ENCODE data around the gene HINFP.

DNA sequence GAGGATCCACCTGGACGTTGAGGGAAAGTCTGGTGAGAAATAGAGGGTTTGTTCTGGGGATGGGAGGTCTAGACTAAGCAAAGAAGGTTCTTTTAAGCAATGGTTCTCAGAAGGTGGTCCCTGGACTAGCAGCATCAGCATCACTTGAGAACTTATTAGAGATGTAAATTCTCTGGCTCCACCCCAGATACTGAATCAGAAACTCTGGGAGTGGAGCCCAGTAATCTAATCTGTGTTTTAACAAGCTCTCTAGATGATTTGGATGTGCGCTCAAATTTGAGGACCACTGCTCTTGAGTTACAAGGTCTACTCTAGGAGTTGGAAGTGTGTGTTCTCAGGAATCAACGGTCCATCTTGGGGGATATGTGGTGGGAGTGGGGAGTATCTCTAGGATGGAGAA lies 24.2 kb downstream of the HINFP start:
- no peak for TF ChIP-seq CTCF (IDR thresholded peaks at IDR 0.05)
- TF ChIP-seq POLR2A (IDR thresholded peaks at IDR 0.05): no peak
